Activated naive CD4-positive, alpha-beta T cell treated with anti-CD3 and anti-CD28 coated beads for 36 hours (primary cell): ENCODE data around the gene TAOK3. TPM values are rescaled to one million over a fixed set of nuclear protein-coding genes. Genes with fewer than 3 reads are reported as not detected.

Experiments used
- CTCF ChIA-PET: fragments of 350-600 bp; sonication (Branson Sonifier 250); formaldehyde crosslinking; loops from one replicate; lab custom pipeline; 2021; ENCODE audit warnings: antibody characterized with exemption; lab: Charles Lee
- DNase-seq: peaks from one replicate; pipeline ENCODE4 v3.0.0-alpha.2; 2020
- H3K27ac Mint-ChIP-seq: one replicate; pipeline ENCODE4 v1.8.0; 2021; ENCODE audit warnings: mild to moderate bottlenecking, mixed read lengths
- H3K27me3 Mint-ChIP-seq: one replicate; pipeline ENCODE4 v1.8.0; 2021; ENCODE audit warnings: low read depth, mixed read lengths
- H3K36me3 Mint-ChIP-seq: one replicate; pipeline ENCODE4 v1.8.0; 2021; ENCODE audit warnings: low read depth, mixed read lengths
- H3K4me1 Mint-ChIP-seq: one replicate; pipeline ENCODE4 v1.8.0; 2021; ENCODE audit warnings: low read depth, mixed read lengths
- H3K4me3 Mint-ChIP-seq: one replicate; pipeline ENCODE4 v1.8.0; 2021; ENCODE audit warnings: mild to moderate bottlenecking, moderate library complexity, mixed read lengths
- H3K9me3 Mint-ChIP-seq: one replicate; pipeline ENCODE4 v1.8.0; 2021; ENCODE audit warnings: mixed read lengths
- intact Hi-C: fragments of 100-400 bp; cut with micrococcal nuclease; formaldehyde crosslinking; loops from one replicate; pipeline ENCODE4 v1.15.1; 2023
- total RNA-seq, 2 experiments: library from RNA; stranded (reverse); gene quantifications; one replicate each; pipeline ENCODE4 v1.2.3, GENCODE V29; 2021

Gene TAOK3
- total RNA-seq, 2 experiments from 2014 or later: 49.1 to 49.2 TPM

DNA sequence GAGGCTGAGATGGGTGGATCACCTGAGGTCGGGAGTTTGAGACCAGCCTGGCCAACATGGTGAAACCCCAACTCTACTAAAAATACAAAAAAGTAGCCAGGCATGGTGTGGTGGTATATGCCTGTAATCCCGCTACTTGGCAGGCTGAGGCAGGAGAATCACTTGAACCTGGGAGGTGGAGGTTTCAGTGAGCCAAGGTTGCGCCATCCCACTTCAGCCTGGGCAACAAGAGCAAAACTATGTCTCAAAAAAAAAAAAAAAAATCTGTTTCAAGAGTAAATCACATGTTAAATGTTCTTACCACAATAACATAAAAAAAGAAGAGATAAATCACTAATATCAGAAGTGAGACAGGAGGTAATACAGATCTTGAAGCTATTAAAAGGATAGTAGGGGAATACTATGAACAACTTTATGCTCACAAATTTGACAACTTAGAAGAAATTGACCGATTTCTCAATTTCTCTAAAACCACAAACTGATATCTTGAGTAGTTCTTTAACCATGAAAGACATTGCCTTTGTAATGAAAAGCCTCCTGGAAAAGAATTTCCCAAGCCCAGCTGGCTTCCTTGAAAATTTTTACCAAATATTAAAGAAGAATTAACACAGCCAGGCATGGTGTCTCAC lies 37.7 kb downstream of the TAOK3 start:
- no peaks in the 10 kb centered on the region for H3K9me3 Mint-ChIP-seq
- no peak overlapping the region for H3K27ac Mint-ChIP-seq
- intact Hi-C loops: no loop called here
- no peak for DNase-seq
- no peaks in the 10 kb centered on the region for H3K27me3 Mint-ChIP-seq
- H3K4me1 Mint-ChIP-seq: peaks cover 40% of the 10 kb centered on the region
- peaks cover 28% of the 10 kb centered on the region for H3K36me3 Mint-ChIP-seq
- CTCF ChIA-PET: interaction anchor here (0.6 to 1.5 kb wide), 3 partner anchors 41 to 475 kb away, joined by 3 read pairs; partner anchors contain the start of gene SUDS3
- H3K4me3 Mint-ChIP-seq: no peak overlapping the region

DNA sequence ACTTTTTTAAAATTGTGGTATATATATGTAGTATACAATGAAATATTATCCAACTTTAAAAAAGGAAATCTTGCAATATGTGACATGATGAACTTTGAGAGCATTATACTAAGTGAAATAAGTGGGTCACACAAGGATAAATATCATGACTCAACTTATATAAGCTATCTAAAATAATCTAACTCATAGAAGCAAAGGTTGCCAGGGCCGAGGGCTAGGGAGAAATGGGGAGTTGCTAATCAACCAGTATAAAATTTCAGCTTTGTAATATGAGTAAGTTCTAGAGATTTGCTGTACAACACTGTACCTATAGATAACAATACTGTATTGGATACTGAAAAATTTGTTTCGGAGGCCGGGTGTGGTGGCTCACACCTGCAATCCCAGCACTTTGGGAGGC lies 38.5 kb downstream of the TAOK3 start:
- H3K4me1 Mint-ChIP-seq: peaks cover 40% of the 10 kb centered on the region
- intact Hi-C loops: no loop called here
- peaks cover 25% of the 10 kb centered on the region for H3K36me3 Mint-ChIP-seq
- no peak overlapping the region for H3K27ac Mint-ChIP-seq
- H3K9me3 Mint-ChIP-seq: no peaks in the 10 kb centered on the region
- H3K4me3 Mint-ChIP-seq: no peak overlapping the region
- no peaks in the 10 kb centered on the region for H3K27me3 Mint-ChIP-seq
- CTCF ChIA-PET: interaction anchor here (0.6 to 0.7 kb wide), 2 partner anchors 367 to 475 kb away, joined by 3 read pairs; no protein-coding TSS in a partner anchor
- DNase-seq: no peak

DNA sequence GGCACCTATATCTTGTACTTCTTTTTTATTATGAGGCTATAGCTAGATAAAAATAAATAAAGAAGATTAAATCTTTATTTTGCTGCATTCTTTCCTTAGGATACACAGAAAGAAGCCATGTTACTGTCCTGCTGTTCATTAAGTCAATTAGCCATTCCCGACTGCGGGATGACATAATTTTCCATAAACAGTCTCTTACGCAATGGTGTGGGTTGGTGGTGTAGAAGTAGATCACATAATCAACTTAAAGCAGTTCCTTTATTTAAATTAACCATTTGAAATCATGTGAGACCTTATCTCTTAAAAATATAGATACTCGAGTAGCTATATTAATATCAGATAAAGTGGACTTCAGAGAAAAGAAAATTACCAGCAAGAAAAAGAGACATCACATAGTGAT lies 40.2 kb downstream of the TAOK3 start:
- peaks cover 20% of the 10 kb centered on the region for H3K36me3 Mint-ChIP-seq
- H3K27me3 Mint-ChIP-seq: no peaks in the 10 kb centered on the region
- CTCF ChIA-PET: interaction anchor here (1.4 kb wide), 2 partner anchors 45 to 149 kb away, joined by 4 to 7 read pairs; no protein-coding TSS in a partner anchor
- no peak overlapping the region for H3K4me3 Mint-ChIP-seq
- DNase-seq: no peak
- H3K9me3 Mint-ChIP-seq: no peaks in the 10 kb centered on the region
- H3K4me1 Mint-ChIP-seq: peaks cover 45% of the 10 kb centered on the region
- intact Hi-C loops: no loop called here
- no peak overlapping the region for H3K27ac Mint-ChIP-seq

GRCh38 chr12:118330421-118331018 lies 42.2 kb downstream of the TAOK3 start:
- H3K36me3 Mint-ChIP-seq: peaks cover 17% of the 10 kb centered on the region
- H3K4me3 Mint-ChIP-seq: no peak overlapping the region
- H3K9me3 Mint-ChIP-seq: no peaks in the 10 kb centered on the region
- CTCF ChIA-PET: no interaction called here
- intact Hi-C loops: no loop called here
- no peak overlapping the region for H3K27ac Mint-ChIP-seq
- peaks cover 39% of the 10 kb centered on the region for H3K4me1 Mint-ChIP-seq
- no peaks in the 10 kb centered on the region for H3K27me3 Mint-ChIP-seq
- no peak for DNase-seq

DNA sequence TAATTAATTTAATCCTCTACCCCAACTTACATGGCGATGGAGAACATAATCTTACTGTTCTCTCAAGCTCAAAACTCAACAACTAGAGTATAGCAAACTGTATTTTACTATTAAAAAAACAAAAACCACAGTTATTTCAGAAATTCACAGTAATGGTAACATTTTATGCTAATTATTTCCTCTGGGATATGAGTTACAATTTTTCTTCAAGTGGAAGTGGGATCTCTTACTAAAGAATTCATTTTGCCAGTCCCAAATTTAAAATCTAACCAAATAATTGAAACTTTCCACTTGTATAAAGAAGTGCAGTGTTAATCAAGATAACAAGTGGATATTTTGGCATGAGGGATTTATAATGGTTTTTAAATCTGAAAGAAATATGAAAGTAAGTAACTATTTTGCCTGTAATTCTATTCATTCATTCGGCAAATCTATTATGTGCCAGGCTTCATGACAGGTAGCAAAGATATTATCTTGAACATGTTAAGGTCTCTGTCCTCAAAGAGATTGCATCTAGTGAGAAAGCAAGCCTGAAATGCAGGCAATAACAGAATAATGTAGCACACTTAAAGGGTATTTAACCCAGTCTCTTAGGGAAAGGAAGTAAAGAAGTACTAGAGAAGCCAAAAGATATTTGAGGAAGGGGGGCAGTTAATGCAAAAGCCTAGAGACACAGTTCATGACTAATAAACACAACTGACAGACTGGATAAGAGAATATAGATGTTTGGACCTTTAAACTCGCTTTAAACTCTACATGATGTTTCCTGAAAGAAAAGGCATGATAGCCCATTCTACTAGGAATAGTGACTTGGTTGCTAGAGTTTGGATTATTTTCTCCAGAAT lies 44.0 kb downstream of the TAOK3 start:
- CTCF ChIA-PET: interaction anchor here (0.6 kb wide), 1 partner anchor 8 kb away, joined by 3 read pairs; no protein-coding TSS in a partner anchor
- H3K9me3 Mint-ChIP-seq: no peaks in the 10 kb centered on the region
- intact Hi-C loops: no loop called here
- no peak for DNase-seq
- H3K4me3 Mint-ChIP-seq: no peak overlapping the region
- H3K36me3 Mint-ChIP-seq: peaks cover 10% of the 10 kb centered on the region
- H3K27ac Mint-ChIP-seq: no peak overlapping the region
- H3K27me3 Mint-ChIP-seq: no peaks in the 10 kb centered on the region
- H3K4me1 Mint-ChIP-seq: peaks cover 39% of the 10 kb centered on the region

GRCh38 chr12:118327391-118327790 lies 45.3 kb downstream of the TAOK3 start:
- H3K27me3 Mint-ChIP-seq: no peaks in the 10 kb centered on the region
- CTCF ChIA-PET: no interaction called here
- DNase-seq: no peak
- H3K36me3 Mint-ChIP-seq: peaks cover 7% of the 10 kb centered on the region
- intact Hi-C loops: no loop called here
- no peaks in the 10 kb centered on the region for H3K9me3 Mint-ChIP-seq
- peaks cover 29% of the 10 kb centered on the region for H3K4me1 Mint-ChIP-seq
- H3K27ac Mint-ChIP-seq: no peak overlapping the region
- H3K4me3 Mint-ChIP-seq: no peak overlapping the region

DNA sequence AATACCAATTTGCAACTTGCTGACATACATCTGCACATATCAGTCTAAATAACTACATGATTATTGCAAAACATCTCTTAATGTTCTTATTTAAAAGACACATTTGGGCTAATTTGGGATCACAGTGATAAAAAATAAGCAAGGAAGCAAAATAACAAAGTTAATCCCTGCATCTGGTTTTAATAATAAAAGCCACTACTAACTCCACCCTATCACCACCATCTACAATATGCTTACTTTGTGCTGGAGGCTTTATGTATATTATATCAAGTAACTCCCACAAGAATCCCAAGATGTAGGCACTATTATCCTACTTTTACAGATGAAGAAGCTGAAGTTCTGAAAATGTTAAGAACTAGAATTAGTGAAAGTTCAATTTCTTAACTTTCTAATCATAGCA lies 45.7 kb downstream of the TAOK3 start:
- no peaks in the 10 kb centered on the region for H3K27me3 Mint-ChIP-seq
- no peak overlapping the region for H3K4me3 Mint-ChIP-seq
- intact Hi-C loops: no loop called here
- peaks cover 29% of the 10 kb centered on the region for H3K4me1 Mint-ChIP-seq
- no peak for DNase-seq
- CTCF ChIA-PET: no interaction called here
- no peak overlapping the region for H3K27ac Mint-ChIP-seq
- peaks cover 7% of the 10 kb centered on the region for H3K36me3 Mint-ChIP-seq
- H3K9me3 Mint-ChIP-seq: no peaks in the 10 kb centered on the region

DNA sequence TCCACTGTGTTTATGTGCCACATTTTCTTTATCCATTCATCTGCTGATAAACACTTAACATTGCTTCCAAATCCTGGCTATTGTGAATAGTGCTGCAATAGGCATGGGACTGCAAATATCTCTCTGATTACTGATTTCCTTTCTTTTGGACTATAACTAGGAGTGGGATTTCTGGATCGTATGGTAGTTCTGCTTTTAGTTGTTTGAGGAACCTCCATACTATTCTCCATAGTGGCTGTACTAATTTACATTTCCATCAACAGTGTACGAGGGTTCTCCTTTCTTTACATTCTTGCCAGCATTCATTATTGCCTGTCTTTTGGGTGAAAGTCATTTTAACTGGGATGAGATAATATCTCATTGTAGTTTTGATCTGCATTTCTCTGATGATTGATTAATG lies 47.6 kb downstream of the TAOK3 start:
- H3K9me3 Mint-ChIP-seq: no peaks in the 10 kb centered on the region
- CTCF ChIA-PET: no interaction called here
- intact Hi-C loops: no loop called here
- H3K4me1 Mint-ChIP-seq: peaks cover 21% of the 10 kb centered on the region
- H3K4me3 Mint-ChIP-seq: no peak overlapping the region
- H3K27me3 Mint-ChIP-seq: no peaks in the 10 kb centered on the region
- H3K36me3 Mint-ChIP-seq: peaks cover 5% of the 10 kb centered on the region
- H3K27ac Mint-ChIP-seq: no peak overlapping the region
- no peak for DNase-seq

GRCh38 chr12:118319627-118320026 lies 53.1 kb downstream of the TAOK3 start:
- intact Hi-C loops: no loop called here
- CTCF ChIA-PET: no interaction called here
- no peak for DNase-seq
- H3K9me3 Mint-ChIP-seq: peaks cover 4% of the 10 kb centered on the region
- H3K27ac Mint-ChIP-seq: no peak overlapping the region
- H3K4me1 Mint-ChIP-seq: peaks cover 15% of the 10 kb centered on the region
- peaks cover 9% of the 10 kb centered on the region for H3K36me3 Mint-ChIP-seq
- H3K27me3 Mint-ChIP-seq: no peaks in the 10 kb centered on the region
- H3K4me3 Mint-ChIP-seq: no peak overlapping the region

DNA sequence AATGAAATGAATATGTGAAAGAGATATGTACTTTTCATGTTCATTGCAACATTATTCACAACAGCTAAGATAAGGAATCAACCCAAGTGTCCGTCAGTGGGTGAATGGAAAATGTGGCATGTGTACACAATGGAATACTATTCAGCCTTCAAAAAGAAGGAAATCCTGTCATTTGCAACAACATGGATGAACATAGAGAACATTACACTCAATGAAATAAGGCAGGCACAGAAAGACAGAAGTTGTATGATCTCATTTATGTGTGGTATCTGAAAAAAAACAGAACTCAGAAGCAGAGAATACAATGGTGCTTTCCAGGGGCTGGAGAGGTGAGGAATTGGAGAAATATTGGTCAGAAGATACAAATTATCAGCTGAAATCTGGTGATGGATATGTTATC lies 54.0 kb downstream of the TAOK3 start:
- peaks cover 4% of the 10 kb centered on the region for H3K9me3 Mint-ChIP-seq
- peaks cover 9% of the 10 kb centered on the region for H3K36me3 Mint-ChIP-seq
- H3K27me3 Mint-ChIP-seq: no peaks in the 10 kb centered on the region
- DNase-seq: no peak
- peaks cover 15% of the 10 kb centered on the region for H3K4me1 Mint-ChIP-seq
- CTCF ChIA-PET: no interaction called here
- H3K4me3 Mint-ChIP-seq: no peak overlapping the region
- H3K27ac Mint-ChIP-seq: no peak overlapping the region
- intact Hi-C loops: no loop called here

- DNase-seq: no peak
- no peak overlapping the region for H3K4me3 Mint-ChIP-seq
- H3K27me3 Mint-ChIP-seq: no peaks in the 10 kb centered on the region
- peaks cover 4% of the 10 kb centered on the region for H3K9me3 Mint-ChIP-seq
- H3K36me3 Mint-ChIP-seq: peaks cover 8% of the 10 kb centered on the region
- peaks cover 18% of the 10 kb centered on the region for H3K4me1 Mint-ChIP-seq
- CTCF ChIA-PET: no interaction called here
- intact Hi-C loops: no loop called here
- H3K27ac Mint-ChIP-seq: no peak overlapping the region
These were observed 55.0 kb downstream of the TAOK3 start for GRCh38 chr12:118317729-118318128.

DNA sequence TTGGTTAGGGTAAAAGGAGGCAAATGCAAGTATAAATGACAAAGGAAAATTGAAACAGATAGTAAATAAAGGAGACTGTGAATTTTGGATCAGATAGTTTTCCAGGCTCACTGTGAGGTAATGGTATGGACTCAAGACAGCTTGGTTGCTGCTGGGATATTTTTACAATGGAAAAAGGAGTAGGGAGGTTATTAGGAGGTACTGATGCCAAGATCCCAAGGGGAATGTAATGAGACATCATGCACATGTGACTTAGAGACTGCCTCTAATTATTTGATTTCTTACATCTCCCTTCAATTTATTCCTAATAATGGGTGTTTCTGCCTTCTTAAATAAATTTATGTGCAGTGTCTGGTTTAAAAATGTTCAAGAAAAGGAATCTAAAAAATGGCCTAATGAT lies 56.9 kb downstream of the TAOK3 start:
- intact Hi-C loops: no loop called here
- H3K4me3 Mint-ChIP-seq: no peak overlapping the region
- DNase-seq: no peak
- CTCF ChIA-PET: interaction anchor here (0.7 to 1.4 kb wide), 2 partner anchors 43 to 93 kb away, joined by 4 to 6 read pairs; no protein-coding TSS in a partner anchor
- no peaks in the 10 kb centered on the region for H3K27me3 Mint-ChIP-seq
- peaks cover 26% of the 10 kb centered on the region for H3K4me1 Mint-ChIP-seq
- peaks cover 8% of the 10 kb centered on the region for H3K36me3 Mint-ChIP-seq
- no peak overlapping the region for H3K27ac Mint-ChIP-seq
- peaks cover 4% of the 10 kb centered on the region for H3K9me3 Mint-ChIP-seq
